Measurements from ENCODE around the gene IFIT3. TPM values are rescaled to one million over a fixed set of nuclear protein-coding genes. Genes with fewer than 3 reads are reported as not detected.

The IFIT3 gene
- total and polyA plus RNA-seq, 2 donors (not counting 1 experiment from before 2014, with no cell fraction given), result 1.5 to 4.2 TPM

DNA sequence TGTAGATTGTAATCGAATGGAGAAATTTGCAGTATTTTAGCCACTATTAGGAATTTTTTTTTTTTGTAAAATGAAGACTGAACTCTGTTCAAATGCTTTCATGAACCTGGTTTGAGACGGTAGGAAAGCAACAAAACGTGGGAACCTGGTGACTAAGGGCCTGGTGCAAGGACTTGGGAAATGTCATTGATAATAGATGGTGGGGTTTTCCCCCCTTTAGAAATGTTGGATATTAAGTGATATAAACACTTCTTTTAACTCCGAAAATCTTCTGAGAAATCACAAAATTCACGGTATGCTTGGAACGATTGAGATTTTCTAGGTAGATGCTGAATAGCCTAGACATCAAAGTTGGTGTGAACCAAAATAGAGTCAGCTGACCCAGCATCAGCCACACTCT lies 19.5 kb upstream of the IFIT3 start:
- H3K4me2 ChIP-seq (replicated peaks; ENCODE audit: low read depth, low read length, poor library complexity, severe bottlenecking), result no peak overlapping the region
- H4K20me1 ChIP-seq (ENCODE audit: control insufficient read depth, insufficient read depth, low read length, poor library complexity, severe bottlenecking), result peaks cover 11% of the 10 kb centered on the region
- no peak overlapping the region for H2AFZ ChIP-seq (ENCODE audit: insufficient read depth, low read depth, low read length, poor library complexity, severe bottlenecking)
- H3K36me3 ChIP-seq (replicated peaks in 1 of 2; ENCODE audit: control extremely low read depth in 1 of 2, control insufficient read depth in 1 of 2, extremely low read depth in 1 of 2, insufficient read depth in 2 of 2, low read length in 1 of 2), result peaks cover 0 to 35% of the 10 kb centered on the region in 2 experiments
- H3K27ac ChIP-seq (ENCODE audit: low read length in 2 of 2), result no peak overlapping the region
- Mint-ChIP-seq H3K4me3 (no peak overlapping the region), H3K4me1 (peaks cover 24% of the 10 kb centered on the region), H3K27ac (no peak overlapping the region), H3K9me3 (ENCODE audit: insufficient read depth) (no peaks in the 10 kb centered on the region), H3K27me3 (no peaks in the 10 kb centered on the region)
- H3K4me1 ChIP-seq (ENCODE audit: control insufficient read depth in 2 of 2, insufficient read depth in 2 of 2, low read length in 2 of 2), result peaks cover 10 to 14% of the 10 kb centered on the region in 2 donors
- no peak overlapping the region for H3K4me3 ChIP-seq (ENCODE audit: control extremely low read depth in 1 of 5, extremely low read depth in 1 of 5, insufficient read depth in 1 of 5, low read depth in 2 of 5, low read length in 4 of 5)
- no peak overlapping the region for H3K9ac ChIP-seq (ENCODE audit: low read length)
- TF ChIP-seq EZH2 (IDR thresholded peaks at IDR 0.05; ENCODE audit: borderline replicate concordance, insufficient read depth, low read depth, low read length, poor library complexity, severe bottlenecking), result no peak
- TF ChIP-seq, protein P1, sequence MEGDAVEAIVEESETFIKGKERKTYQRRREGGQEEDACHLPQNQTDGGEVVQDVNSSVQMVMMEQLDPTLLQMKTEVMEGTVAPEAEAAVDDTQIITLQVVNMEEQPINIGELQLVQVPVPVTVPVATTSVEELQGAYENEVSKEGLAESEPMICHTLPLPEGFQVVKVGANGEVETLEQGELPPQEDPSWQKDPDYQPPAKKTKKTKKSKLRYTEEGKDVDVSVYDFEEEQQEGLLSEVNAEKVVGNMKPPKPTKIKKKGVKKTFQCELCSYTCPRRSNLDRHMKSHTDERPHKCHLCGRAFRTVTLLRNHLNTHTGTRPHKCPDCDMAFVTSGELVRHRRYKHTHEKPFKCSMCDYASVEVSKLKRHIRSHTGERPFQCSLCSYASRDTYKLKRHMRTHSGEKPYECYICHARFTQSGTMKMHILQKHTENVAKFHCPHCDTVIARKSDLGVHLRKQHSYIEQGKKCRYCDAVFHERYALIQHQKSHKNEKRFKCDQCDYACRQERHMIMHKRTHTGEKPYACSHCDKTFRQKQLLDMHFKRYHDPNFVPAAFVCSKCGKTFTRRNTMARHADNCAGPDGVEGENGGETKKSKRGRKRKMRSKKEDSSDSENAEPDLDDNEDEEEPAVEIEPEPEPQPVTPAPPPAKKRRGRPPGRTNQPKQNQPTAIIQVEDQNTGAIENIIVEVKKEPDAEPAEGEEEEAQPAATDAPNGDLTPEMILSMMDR (IDR thresholded peaks at IDR 0.05), result no peak
- ATAC-seq (ENCODE audit: low read depth) (no peak), DNase-seq (no peak)
- H3K9me3 ChIP-seq (ENCODE audit: control extremely low read depth in 1 of 3, control insufficient read depth in 2 of 3, insufficient read depth in 1 of 3, low read length in 2 of 3), result no peaks in the 10 kb centered on the region
- WGBS (ENCODE audit: insufficient coverage), result 100% methylated on average over 2 of the region's 6 CpGs
- H3K27me3 ChIP-seq (replicated peaks in 1 of 4; ENCODE audit: control extremely low read depth in 1 of 4, control insufficient read depth in 3 of 4, insufficient read depth in 4 of 4, low read length in 3 of 4), result no peaks in the 10 kb centered on the region
- intact Hi-C loops (cut with micrococcal nuclease), result no loop called here
- POLR2A ChIA-PET, result no interaction called here
- H3K79me2 ChIP-seq (ENCODE audit: control insufficient read depth, insufficient read depth, low read length), result peaks cover 19% of the 10 kb centered on the region
- CTCF ChIA-PET, result interaction anchor here (0.7 kb wide), 1 partner anchor 109 kb away, joined by 6 read pairs; no protein-coding TSS in a partner anchor

DNA sequence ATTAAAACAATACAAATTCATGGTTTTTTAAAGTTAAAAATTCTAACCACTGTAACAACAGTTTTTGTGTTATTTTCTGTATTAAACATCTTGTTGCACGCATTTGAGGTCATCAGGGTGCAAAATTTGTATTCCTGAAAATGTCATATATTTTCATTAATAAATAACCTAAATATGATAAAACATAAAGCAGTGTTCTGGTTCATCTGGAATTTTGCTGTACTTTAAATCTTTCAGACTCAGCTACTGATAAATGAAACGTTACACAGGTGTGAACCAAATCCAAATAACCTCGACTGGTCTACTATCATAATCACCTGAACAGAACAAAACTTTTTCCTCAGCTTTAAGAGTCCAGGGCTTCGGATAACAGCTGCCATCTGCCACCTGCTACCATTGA lies 19.1 kb upstream of the IFIT3 start:
- intact Hi-C loops (cut with micrococcal nuclease), result no loop called here
- H3K4me2 ChIP-seq (replicated peaks; ENCODE audit: low read depth, low read length, poor library complexity, severe bottlenecking), result no peak overlapping the region
- DNase-seq (no peak), ATAC-seq (ENCODE audit: low read depth) (no peak)
- peaks cover 0 to 35% of the 10 kb centered on the region in 2 experiments for H3K36me3 ChIP-seq (replicated peaks in 1 of 2; ENCODE audit: control extremely low read depth in 1 of 2, control insufficient read depth in 1 of 2, extremely low read depth in 1 of 2, insufficient read depth in 2 of 2, low read length in 1 of 2)
- peaks cover 5 to 10% of the 10 kb centered on the region in 2 donors for H3K4me1 ChIP-seq (ENCODE audit: control insufficient read depth in 2 of 2, insufficient read depth in 2 of 2, low read length in 2 of 2)
- Mint-ChIP-seq H3K27ac (no peak overlapping the region), H3K27me3 (no peaks in the 10 kb centered on the region), H3K4me3 (no peak overlapping the region), H3K9me3 (ENCODE audit: insufficient read depth) (no peaks in the 10 kb centered on the region), H3K4me1 (peaks cover 20% of the 10 kb centered on the region)
- POLR2A ChIA-PET, result no interaction called here
- H3K9ac ChIP-seq (ENCODE audit: low read length), result no peak overlapping the region
- CTCF ChIA-PET, result no interaction called here
- TF ChIP-seq EZH2 (IDR thresholded peaks at IDR 0.05; ENCODE audit: borderline replicate concordance, insufficient read depth, low read depth, low read length, poor library complexity, severe bottlenecking), result no peak
- TF ChIP-seq, protein P1 (IDR thresholded peaks at IDR 0.05), result no peak
- H4K20me1 ChIP-seq (ENCODE audit: control insufficient read depth, insufficient read depth, low read length, poor library complexity, severe bottlenecking), result peaks cover 11% of the 10 kb centered on the region
- H3K4me3 ChIP-seq (ENCODE audit: control extremely low read depth in 1 of 5, extremely low read depth in 1 of 5, insufficient read depth in 1 of 5, low read depth in 2 of 5, low read length in 4 of 5), result no peak overlapping the region
- no peak overlapping the region for H2AFZ ChIP-seq (ENCODE audit: insufficient read depth, low read depth, low read length, poor library complexity, severe bottlenecking)
- no peaks in the 10 kb centered on the region for H3K27me3 ChIP-seq (replicated peaks in 1 of 4; ENCODE audit: control extremely low read depth in 1 of 4, control insufficient read depth in 3 of 4, insufficient read depth in 4 of 4, low read length in 3 of 4)
- WGBS (ENCODE audit: insufficient coverage), result 84% methylated on average over 3 of the region's 4 CpGs
- peaks cover 15% of the 10 kb centered on the region for H3K79me2 ChIP-seq (ENCODE audit: control insufficient read depth, insufficient read depth, low read length)
- no peaks in the 10 kb centered on the region for H3K9me3 ChIP-seq (ENCODE audit: control extremely low read depth in 1 of 3, control insufficient read depth in 2 of 3, insufficient read depth in 1 of 3, low read length in 2 of 3)
- no peak overlapping the region for H3K27ac ChIP-seq (ENCODE audit: low read length in 2 of 2)
